Mucosa of descending colon (tissue), 3 donors: ENCODE measurements around the gene AAMDC. TPM values are rescaled to one million over a fixed set of nuclear protein-coding genes. Genes with fewer than 3 reads are reported as not detected.

Experiments used
- ATAC-seq: fragments of 200-7000 bp; cut with Tn5 transposase; one replicate; pipeline ENCODE4 v1.9.1; 2020; ENCODE audit warnings: mild to moderate bottlenecking, moderate library complexity
- DNase-seq, 3 donors: peaks; one replicate each; pipeline ENCODE4 v3.0.0-alpha.2; 2020
- H3K36me3 ChIP-seq: fragments of 200-600 bp; one replicate; pipeline ENCODE4 v1.8.0; 2021; ENCODE audit warnings: low read depth, mild to moderate bottlenecking
- H3K4me1 ChIP-seq: fragments of 200-600 bp; one replicate; pipeline ENCODE4 v1.8.0; 2021; ENCODE audit warnings: low read depth, mild to moderate bottlenecking
- H3K4me3 ChIP-seq: fragments of 200-600 bp; one replicate; pipeline ENCODE4 v1.8.0; 2021; ENCODE audit warnings: mild to moderate bottlenecking
- H3K9me3 ChIP-seq: fragments of 200-600 bp; one replicate; pipeline ENCODE4 v1.8.0; 2021; ENCODE audit warnings: mild to moderate bottlenecking
- intact Hi-C, 2 donors: fragments of 100-400 bp; cut with DNase I in 1 of 2; cut with micrococcal nuclease in 1 of 2; formaldehyde crosslinking; loops; one replicate each; pipeline versions ENCODE4 v1.11.0 to v1.11.1; 2022; cut with DNase I, micrococcal nuclease
- total RNA-seq, 3 donors: library from RNA; stranded (reverse); fragmentation: NEBNext Ultra II Directional in 2 of 3; extraction: Animal tissue kit (Norgen Biotek cat#: 25700) in 2 of 3; gene quantifications; one replicate each; pipeline versions ENCODE4 v1.2.1 to v1.2.4, GENCODE V29; 2021 to 2023
- TF ChIP-seq, protein P1 (sequence below): fragments of 200-600 bp; IDR thresholded peaks from one replicate; pipeline ENCODE4 v1.8.0; 2022; ENCODE audit warnings: antibody characterized with exemption, mild to moderate bottlenecking
- donor health status: DM: no; HTN: no; CAD: no; lungs with moderate emphysema.
- donor health status: DM: no; HTN: no; CAD: no.
- donor health status: DM: no; HTN: yes; CAD: no.

The AAMDC gene
- total RNA-seq, 3 donors from 2014 or later, result 22.9 to 28.1 (median 27.9) TPM

DNA sequence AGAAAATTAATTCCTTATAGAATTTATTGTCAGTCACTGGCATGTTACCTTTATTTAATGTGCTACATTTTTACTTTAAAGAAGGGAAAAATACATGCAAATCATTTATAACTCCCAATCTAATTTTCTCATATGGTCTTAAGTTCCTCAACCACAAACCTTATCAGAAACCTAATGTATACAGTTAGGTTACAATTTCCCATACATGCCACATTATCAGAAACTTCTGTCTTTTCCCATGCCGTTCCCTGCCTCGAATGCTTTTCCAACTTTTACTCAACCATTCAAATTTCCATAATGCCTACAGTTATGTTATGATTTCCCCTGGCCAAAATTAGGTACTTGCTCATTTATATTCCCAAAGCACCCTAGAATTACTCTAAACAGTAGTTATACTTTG is 14.0 kb upstream of the AAMDC start:
- intact Hi-C loops, result no loop called here

DNA sequence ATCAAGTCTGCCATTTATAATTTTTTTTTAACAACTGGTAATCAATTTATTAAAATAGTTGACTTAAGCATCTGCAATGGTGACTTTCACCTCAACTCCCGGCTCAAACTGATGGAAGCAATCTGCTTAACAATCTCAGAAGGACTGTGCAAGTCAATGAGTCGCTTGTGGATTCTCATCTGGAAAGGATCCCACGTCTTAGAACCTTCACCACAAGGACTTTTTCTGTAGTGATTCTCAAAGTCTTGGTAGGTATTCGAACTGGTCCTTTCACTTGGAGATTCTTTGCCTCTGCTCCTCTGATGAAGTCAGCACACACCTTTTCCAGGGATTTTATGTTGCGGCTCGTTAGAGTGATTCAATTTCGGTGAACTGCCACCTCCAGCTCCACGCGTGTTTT is 7.7 kb upstream of the AAMDC start:
- intact Hi-C loops, result no loop called here
- TF ChIP-seq, protein P1, sequence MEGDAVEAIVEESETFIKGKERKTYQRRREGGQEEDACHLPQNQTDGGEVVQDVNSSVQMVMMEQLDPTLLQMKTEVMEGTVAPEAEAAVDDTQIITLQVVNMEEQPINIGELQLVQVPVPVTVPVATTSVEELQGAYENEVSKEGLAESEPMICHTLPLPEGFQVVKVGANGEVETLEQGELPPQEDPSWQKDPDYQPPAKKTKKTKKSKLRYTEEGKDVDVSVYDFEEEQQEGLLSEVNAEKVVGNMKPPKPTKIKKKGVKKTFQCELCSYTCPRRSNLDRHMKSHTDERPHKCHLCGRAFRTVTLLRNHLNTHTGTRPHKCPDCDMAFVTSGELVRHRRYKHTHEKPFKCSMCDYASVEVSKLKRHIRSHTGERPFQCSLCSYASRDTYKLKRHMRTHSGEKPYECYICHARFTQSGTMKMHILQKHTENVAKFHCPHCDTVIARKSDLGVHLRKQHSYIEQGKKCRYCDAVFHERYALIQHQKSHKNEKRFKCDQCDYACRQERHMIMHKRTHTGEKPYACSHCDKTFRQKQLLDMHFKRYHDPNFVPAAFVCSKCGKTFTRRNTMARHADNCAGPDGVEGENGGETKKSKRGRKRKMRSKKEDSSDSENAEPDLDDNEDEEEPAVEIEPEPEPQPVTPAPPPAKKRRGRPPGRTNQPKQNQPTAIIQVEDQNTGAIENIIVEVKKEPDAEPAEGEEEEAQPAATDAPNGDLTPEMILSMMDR, result no peak
- DNase-seq, result no peak
- Histone ChIP-seq H3K4me1 (no peaks in the 10 kb centered on the region), H3K9me3 (peaks cover 2% of the 10 kb centered on the region), H3K36me3 (no peaks in the 10 kb centered on the region), H3K4me3 (no peak overlapping the region)
- no peak for ATAC-seq

More for the DNA sequence above, 14.0 kb upstream of the AAMDC start:
- no peaks in the 10 kb centered on the region for H3K9me3 ChIP-seq
- no peaks in the 10 kb centered on the region for H3K36me3 ChIP-seq
- no peaks in the 10 kb centered on the region for H3K4me1 ChIP-seq
- TF ChIP-seq, protein P1, result no peak
- ATAC-seq (no peak), DNase-seq (no peak)
- H3K4me3 ChIP-seq, result no peak overlapping the region

DNA sequence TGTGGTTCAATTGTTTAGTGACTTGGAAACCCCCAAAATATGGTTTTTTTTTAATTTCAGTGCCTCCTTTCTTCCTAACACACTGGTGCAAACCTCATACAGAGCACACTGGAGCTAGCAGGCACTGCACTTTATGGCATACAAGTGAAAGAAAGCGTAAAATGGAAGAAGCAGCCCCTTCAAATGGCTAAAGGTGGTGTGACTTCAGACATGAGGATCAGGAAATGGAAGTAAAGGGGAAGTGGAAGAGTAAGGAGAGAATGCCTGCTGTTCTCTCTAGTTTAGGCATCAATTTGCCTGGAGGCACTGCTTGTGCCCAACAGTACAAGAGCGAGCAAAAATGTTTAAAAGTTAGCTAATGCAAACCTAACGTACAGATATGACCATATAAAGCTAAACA is 6.1 kb upstream of the AAMDC start:
- intact Hi-C loops, result no loop called here
- no peaks in the 10 kb centered on the region for H3K36me3 ChIP-seq
- TF ChIP-seq, protein P1, result no peak
- no peak for ATAC-seq
- no peak overlapping the region for H3K4me3 ChIP-seq
- H3K4me1 ChIP-seq, result peaks cover 8% of the 10 kb centered on the region
- H3K9me3 ChIP-seq, result peaks cover 2% of the 10 kb centered on the region
- DNase-seq, result no peak

DNA sequence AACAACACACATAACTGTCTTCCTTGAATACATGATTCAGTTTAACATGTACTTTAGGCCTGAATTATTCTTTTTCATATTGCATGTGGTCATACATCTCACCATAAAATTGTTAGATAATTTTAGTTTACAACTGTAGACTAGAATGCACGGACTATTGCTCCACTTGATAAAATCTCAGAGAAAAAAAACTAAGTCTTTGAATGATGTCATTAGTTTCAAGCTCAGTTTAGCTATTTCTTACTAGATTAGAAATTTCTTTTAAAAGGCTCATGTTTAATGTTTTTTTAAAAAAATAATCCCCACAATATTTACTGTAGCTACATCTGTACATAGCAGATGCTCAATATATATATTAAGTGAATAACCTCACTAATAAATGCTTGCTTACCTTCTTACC is 5.5 kb upstream of the AAMDC start:
- Histone ChIP-seq H3K4me3 (no peak overlapping the region), H3K36me3 (no peaks in the 10 kb centered on the region), H3K4me1 (peaks cover 8% of the 10 kb centered on the region), H3K9me3 (peaks cover 2% of the 10 kb centered on the region)
- DNase-seq (no peak), ATAC-seq (no peak)
- intact Hi-C loops, result no loop called here
- TF ChIP-seq, protein P1, result no peak

DNA sequence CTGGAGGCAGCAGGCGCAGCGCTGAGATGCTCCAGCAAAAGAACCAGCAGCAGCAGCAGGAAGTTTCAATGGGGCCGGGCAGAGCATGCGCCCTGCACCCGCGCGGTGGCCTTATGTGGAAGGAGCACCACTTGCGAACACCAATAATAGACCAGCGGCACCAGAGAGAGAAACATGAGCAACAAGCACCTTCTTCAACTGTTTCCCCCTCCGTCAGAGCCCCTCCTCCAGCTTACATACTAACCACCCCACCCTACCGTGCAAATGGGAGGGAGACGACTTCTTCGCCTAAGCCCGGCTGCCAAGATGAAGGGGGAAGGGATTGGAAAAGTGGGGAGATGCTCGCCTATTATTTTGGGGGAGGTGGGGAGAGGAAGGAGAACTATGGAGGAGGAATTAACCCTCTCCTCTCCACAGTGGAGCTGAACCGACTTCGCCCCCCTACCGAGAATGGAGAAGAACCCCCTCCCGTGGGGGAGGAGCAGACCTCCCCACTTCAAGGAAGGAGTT is 1.5 kb upstream of the AAMDC start:
- DNase-seq (peak; percentile 86 to 90 (median 88)), ATAC-seq (peak; percentile 62)
- TF ChIP-seq, protein P1, result no peak
- Histone ChIP-seq H3K4me3 (peak overlapping the region; percentile 100), H3K4me1 (peaks cover 8% of the 10 kb centered on the region), H3K9me3 (peaks cover 2% of the 10 kb centered on the region), H3K36me3 (no peaks in the 10 kb centered on the region)
- intact Hi-C loops, result no loop called here
